Large intestine (tissue), 3 donors: Measurements from ENCODE around the gene MINK1. TPM values are rescaled to one million over a fixed set of nuclear protein-coding genes. Genes with fewer than 3 reads are reported as not detected.
A peak's percentile ranks its signal among the peaks of the same experiment; 100 is the strongest.
"Not testable (repeated sequence)": the region's sequence is repeated elsewhere in the genome, so short reads cannot be mapped to it uniquely, and the experiment has no call there.

Source experiments
- DNase-seq, 2 donors: peaks; one replicate each; pipeline versions ENCODE4 v3.0.0 to v3.0.0-alpha.2; 2013
- H3K27ac ChIP-seq: one replicate; pipeline ENCODE4 v1.5.1; 2013; ENCODE audit warnings: low read length
- H3K27me3 ChIP-seq: 2 replicates; pipeline ENCODE4 v1.6.1; 2013; ENCODE audit warnings: low read length; ENCODE audit not compliant: control insufficient read depth, insufficient read depth
- H3K36me3 ChIP-seq: 2 replicates; pipeline ENCODE4 v1.6.1; 2013; ENCODE audit warnings: low read length; ENCODE audit not compliant: control insufficient read depth, insufficient read depth
- H3K4me1 ChIP-seq: one replicate; pipeline ENCODE4 v1.6.1; 2013; ENCODE audit warnings: low read length; ENCODE audit not compliant: control insufficient read depth, insufficient read depth
- H3K4me3 ChIP-seq: one replicate; pipeline ENCODE4 v1.5.1; 2013; ENCODE audit warnings: low read length
- H3K9me3 ChIP-seq: one replicate; pipeline ENCODE4 v1.6.1; 2013; ENCODE audit warnings: mild to moderate bottlenecking, low read depth, low read length, moderate library complexity; ENCODE audit not compliant: control insufficient read depth
- WGBS: methylation state at CpG from one replicate; pipeline ENCODE4 v1.1.5; 2013; ENCODE audit warnings: low lambda C conversion rate; ENCODE audit not compliant: insufficient coverage; 5-methylcytosine and 5-hydroxymethylcytosine counted together
- polyA plus RNA-seq: library from polyadenylated mRNA; unstranded; fragments of 120-200 nt; gene quantifications from one replicate; pipeline ENCODE4 v1.2.1, GENCODE V29; 2013

MINK1 gene
- polyA plus RNA-seq, 1 donor, result 103 TPM

GRCh38 chr17:4811471-4811870 is 21.7 kb upstream of the MINK1 start:
- no CpG with 5 or more reads among the region's 12 CpGs for WGBS
- H3K9me3 ChIP-seq, result no peaks in the 10 kb centered on the region
- H3K27ac ChIP-seq, result no peak overlapping the region
- H3K4me1 ChIP-seq, result no peaks in the 10 kb centered on the region
- H3K4me3 ChIP-seq, result no peak overlapping the region
- H3K36me3 ChIP-seq, result peaks cover 22% of the 10 kb centered on the region
- H3K27me3 ChIP-seq, result no peaks in the 10 kb centered on the region
- no peak for DNase-seq

GRCh38 chr17:4812690-4813089 is 20.4 kb upstream of the MINK1 start:
- H3K36me3 ChIP-seq, result peaks cover 29% of the 10 kb centered on the region
- DNase-seq, result no peak
- 85% methylated on average over 3 of the region's 7 CpGs for WGBS
- no peaks in the 10 kb centered on the region for H3K4me1 ChIP-seq
- H3K27me3 ChIP-seq, result no peaks in the 10 kb centered on the region
- H3K4me3 ChIP-seq, result no peak overlapping the region
- no peak overlapping the region for H3K27ac ChIP-seq
- H3K9me3 ChIP-seq, result no peaks in the 10 kb centered on the region

GRCh38 chr17:4815043-4815675 is 18.0 kb upstream of the MINK1 start:
- Histone ChIP-seq H3K9me3 (no peaks in the 10 kb centered on the region), H3K4me1 (no peaks in the 10 kb centered on the region), H3K27me3 (no peaks in the 10 kb centered on the region), H3K4me3 (no peak overlapping the region), H3K27ac (no peak overlapping the region), H3K36me3 (peaks cover 32% of the 10 kb centered on the region)
- WGBS, result 96% methylated on average over 4 of the region's 7 CpGs
- no peak for DNase-seq

- no CpG with 5 or more reads among the region's 13 CpGs for WGBS
- Histone ChIP-seq H3K36me3 (peaks cover 29% of the 10 kb centered on the region), H3K9me3 (no peaks in the 10 kb centered on the region), H3K4me3 (no peak overlapping the region), H3K27ac (no peak overlapping the region), H3K4me1 (no peaks in the 10 kb centered on the region), H3K27me3 (no peaks in the 10 kb centered on the region)
- no peak for DNase-seq
These were observed 16.3 kb upstream of the MINK1 start for GRCh38 chr17:4816826-4817225.

GRCh38 chr17:4818276-4818675 is 14.9 kb upstream of the MINK1 start:
- Histone ChIP-seq H3K27me3 (no peaks in the 10 kb centered on the region), H3K36me3 (peaks cover 29% of the 10 kb centered on the region), H3K9me3 (no peaks in the 10 kb centered on the region), H3K4me3 (no peak overlapping the region), H3K27ac (no peak overlapping the region), H3K4me1 (no peaks in the 10 kb centered on the region)
- no peak for DNase-seq
- no CpG with 5 or more reads among the region's 12 CpGs for WGBS

- H3K9me3 ChIP-seq, result no peaks in the 10 kb centered on the region
- no peak overlapping the region for H3K4me3 ChIP-seq
- no peak overlapping the region for H3K27ac ChIP-seq
- peaks cover 10% of the 10 kb centered on the region for H3K36me3 ChIP-seq
- H3K27me3 ChIP-seq, result no peaks in the 10 kb centered on the region
- WGBS, result no CpG with 5 or more reads among the region's 3 CpGs
- H3K4me1 ChIP-seq, result no peaks in the 10 kb centered on the region
- no peak for DNase-seq
These were observed 10.3 kb upstream of the MINK1 start for GRCh38 chr17:4822835-4823234.

- no peak for DNase-seq
- H3K27ac ChIP-seq, result no peak overlapping the region
- no peaks in the 10 kb centered on the region for H3K9me3 ChIP-seq
- H3K36me3 ChIP-seq, result peaks cover 10% of the 10 kb centered on the region
- no peak overlapping the region for H3K4me3 ChIP-seq
- 28% methylated on average over 2 of the region's 12 CpGs for WGBS
- H3K4me1 ChIP-seq, result no peaks in the 10 kb centered on the region
- H3K27me3 ChIP-seq, result no peaks in the 10 kb centered on the region
These were observed 9.6 kb upstream of the MINK1 start for GRCh38 chr17:4823373-4824089.

GRCh38 chr17:4827399-4827798 is 5.7 kb upstream of the MINK1 start:
- H3K4me1 ChIP-seq, result no peaks in the 10 kb centered on the region
- no peak overlapping the region for H3K27ac ChIP-seq
- DNase-seq, result no peak
- no peaks in the 10 kb centered on the region for H3K27me3 ChIP-seq
- H3K4me3 ChIP-seq, result no peak overlapping the region
- no CpG with 5 or more reads among the region's 8 CpGs for WGBS
- no peaks in the 10 kb centered on the region for H3K36me3 ChIP-seq
- H3K9me3 ChIP-seq, result no peaks in the 10 kb centered on the region

- DNase-seq, H3K36me3 ChIP-seq, H3K27me3 ChIP-seq, H3K9me3 ChIP-seq: not testable (repeated sequence)
- WGBS, result 0% methylated on average over 2 of the region's 17 CpGs
- H3K4me3 ChIP-seq, result peak overlapping the region; percentile 61
- peaks cover 28% of the 10 kb centered on the region for H3K4me1 ChIP-seq
- peak overlapping the region; percentile 91 for H3K27ac ChIP-seq
These were observed 337 bp upstream of the MINK1 start for GRCh38 chr17:4832829-4833177.

GRCh38 chr17:4833941-4834680 is 971 bp downstream of the MINK1 start:
- Histone ChIP-seq H3K27me3 (no peaks in the 10 kb centered on the region), H3K36me3 (peaks cover 16% of the 10 kb centered on the region), H3K4me1 (peaks cover 33% of the 10 kb centered on the region), H3K9me3 (no peaks in the 10 kb centered on the region), H3K27ac (peak overlapping the region; percentile 86), H3K4me3 (peak overlapping the region; percentile 97)
- peak; percentile 58 to 69 for DNase-seq
- 0% methylated on average over 3 of the region's 15 CpGs for WGBS
